Glutamatergic neuron (in vitro differentiated cells): ENCODE results near the gene SLC9B2. TPM values are rescaled to one million over a fixed set of nuclear protein-coding genes. Genes with fewer than 3 reads are reported as not detected.
A peak's percentile ranks its signal among the peaks of the same experiment; 100 is the strongest.

Experiments used
- DNase-seq: peaks from one replicate; pipeline ENCODE4 v3.0.0; 2022
- H3K27ac Mint-ChIP-seq: one replicate; pipeline ENCODE4 v1.8.0; 2020; ENCODE audit warnings: mild to moderate bottlenecking, mixed read lengths, inconsistent platforms; ENCODE audit not compliant: unreplicated experiment
- H3K27me3 Mint-ChIP-seq: one replicate; pipeline ENCODE4 v1.8.0; 2020; ENCODE audit warnings: mild to moderate bottlenecking, moderate library complexity, mixed read lengths, inconsistent platforms; ENCODE audit not compliant: unreplicated experiment
- H3K36me3 Mint-ChIP-seq: one replicate; pipeline ENCODE4 v1.8.0; 2020; ENCODE audit warnings: mild to moderate bottlenecking, mixed read lengths, inconsistent platforms; ENCODE audit not compliant: unreplicated experiment
- H3K4me1 Mint-ChIP-seq: one replicate; pipeline ENCODE4 v1.8.0; 2020; ENCODE audit warnings: mild to moderate bottlenecking, low read depth, mixed read lengths, inconsistent platforms; ENCODE audit not compliant: unreplicated experiment
- H3K4me3 Mint-ChIP-seq: one replicate; pipeline ENCODE4 v1.8.0; 2020; ENCODE audit warnings: mild to moderate bottlenecking, mixed read lengths, inconsistent platforms; ENCODE audit not compliant: unreplicated experiment
- H3K9me3 Mint-ChIP-seq: one replicate; pipeline ENCODE4 v1.8.0; 2020; ENCODE audit warnings: mild to moderate bottlenecking, moderate library complexity, mixed read lengths, inconsistent platforms; ENCODE audit not compliant: unreplicated experiment
- CTCF ChIP-seq: fragments of 200-600 bp; sonication (generic); IDR thresholded peaks from one replicate; pipeline ENCODE4 v1.5.0; 2021; ENCODE audit not compliant: partially characterized antibody, unreplicated experiment
- total RNA-seq: library from RNA; stranded (reverse); fragmentation: NEBNext Ultra II Directional; extraction: Animal tissue kit (Norgen Biotek cat#: 25700); gene quantifications from one replicate; pipeline ENCODE4 v1.2.1, GENCODE V29; 2021; ENCODE audit not compliant: unreplicated experiment

Gene SLC9B2
- total RNA-seq, 1 donor from 2014 or later = 14.4 TPM

- no peaks in the 10 kb centered on the region for H3K9me3 Mint-ChIP-seq
- no peak overlapping the region for H3K4me3 Mint-ChIP-seq
- DNase-seq = no peak
- no peaks in the 10 kb centered on the region for H3K27me3 Mint-ChIP-seq
- H3K27ac Mint-ChIP-seq = no peak overlapping the region
- no peak for TF ChIP-seq CTCF
- no peaks in the 10 kb centered on the region for H3K4me1 Mint-ChIP-seq
- H3K36me3 Mint-ChIP-seq = no peaks in the 10 kb centered on the region
Observed at GRCh38 chr4:103012551-103012950, 64.0 kb downstream of the SLC9B2 start.

- no peaks in the 10 kb centered on the region for H3K36me3 Mint-ChIP-seq
Observed at GRCh38 chr4:103012060-103012459, 64.5 kb downstream of the SLC9B2 start.

GRCh38 chr4:103011378-103012025, 65.1 kb downstream of the SLC9B2 start:
- TF ChIP-seq CTCF = no peak
- H3K36me3 Mint-ChIP-seq = no peaks in the 10 kb centered on the region
- no peaks in the 10 kb centered on the region for H3K9me3 Mint-ChIP-seq
- no peak overlapping the region for H3K4me3 Mint-ChIP-seq
- no peaks in the 10 kb centered on the region for H3K27me3 Mint-ChIP-seq
- no peak for DNase-seq
- no peaks in the 10 kb centered on the region for H3K4me1 Mint-ChIP-seq
- no peak overlapping the region for H3K27ac Mint-ChIP-seq

More at GRCh38 chr4:103012060-103012459, 64.5 kb downstream of the SLC9B2 start:
- no peaks in the 10 kb centered on the region for H3K4me1 Mint-ChIP-seq
- no peaks in the 10 kb centered on the region for H3K9me3 Mint-ChIP-seq
- no peak for TF ChIP-seq CTCF
- no peak overlapping the region for H3K4me3 Mint-ChIP-seq
- H3K27ac Mint-ChIP-seq = no peak overlapping the region
- no peaks in the 10 kb centered on the region for H3K27me3 Mint-ChIP-seq
- no peak for DNase-seq

GRCh38 chr4:103010804-103011203, 65.8 kb downstream of the SLC9B2 start:
- H3K27me3 Mint-ChIP-seq = no peaks in the 10 kb centered on the region
- no peak for DNase-seq
- no peak for TF ChIP-seq CTCF
- H3K27ac Mint-ChIP-seq = no peak overlapping the region
- H3K4me1 Mint-ChIP-seq = no peaks in the 10 kb centered on the region
- no peak overlapping the region for H3K4me3 Mint-ChIP-seq
- no peaks in the 10 kb centered on the region for H3K36me3 Mint-ChIP-seq
- no peaks in the 10 kb centered on the region for H3K9me3 Mint-ChIP-seq

GRCh38 chr4:103008875-103009729, 67.5 kb downstream of the SLC9B2 start:
- TF ChIP-seq CTCF = peak; percentile 39
- no peak overlapping the region for H3K27ac Mint-ChIP-seq
- no peak overlapping the region for H3K4me3 Mint-ChIP-seq
- no peaks in the 10 kb centered on the region for H3K9me3 Mint-ChIP-seq
- H3K4me1 Mint-ChIP-seq = no peaks in the 10 kb centered on the region
- H3K27me3 Mint-ChIP-seq = no peaks in the 10 kb centered on the region
- no peaks in the 10 kb centered on the region for H3K36me3 Mint-ChIP-seq
- no peak for DNase-seq
